HepG2 (cell line): Measurements from ENCODE around the gene ELP2. TPM values are rescaled to one million over a fixed set of nuclear protein-coding genes. Genes with fewer than 3 reads are reported as not detected.

Source experiments
- ARID3A ChIP-seq: IDR thresholded peaks from 2 replicates; pipeline ENCODE4 v1.6.1; 2012; ENCODE audit warnings: low read depth, low read length, improper control_type of control experiment
- BCL3 ChIP-seq: sonication (generic); formaldehyde crosslinking; IDR thresholded peaks from 2 replicates; pipeline ENCODE4 v1.5.1; 2020; ENCODE audit warnings: mild to moderate bottlenecking, missing genetic modification reagents, moderate library complexity
- EED ChIP-seq: sonication (generic); formaldehyde crosslinking; IDR thresholded peaks from 2 replicates; pipeline ENCODE4 v1.5.0; 2020; ENCODE audit warnings: mild to moderate bottlenecking, missing genetic modification reagents
- FOSL1 ChIP-seq: sonication (generic); formaldehyde crosslinking; IDR thresholded peaks from 2 replicates; pipeline ENCODE4 v1.9.0; 2021; ENCODE audit warnings: missing genetic modification reagents, borderline replicate concordance
- FOXA3 ChIP-seq: IDR thresholded peaks from 2 replicates; pipeline ENCODE4 v1.6.1; 2016; ENCODE audit warnings: missing genetic modification reagents, missing compliant biosample characterization
- NR1H2 ChIP-seq: sonication (generic); formaldehyde crosslinking; IDR thresholded peaks from 2 replicates; pipeline ENCODE4 v1.8.1; 2022; ENCODE audit warnings: low read depth, missing genetic modification reagents, borderline replicate concordance
- THAP9 ChIP-seq: sonication (generic); formaldehyde crosslinking; IDR thresholded peaks from 2 replicates; pipeline ENCODE4; 2020; ENCODE audit warnings: missing genetic modification reagents, mild to moderate bottlenecking, borderline replicate concordance
- TRIM24 ChIP-seq: sonication (generic); formaldehyde crosslinking; IDR thresholded peaks from 2 replicates; pipeline ENCODE4 v1.8.0; 2022; ENCODE audit warnings: mild to moderate bottlenecking, missing genetic modification reagents
- ZNF121 ChIP-seq: sonication (generic); formaldehyde crosslinking; IDR thresholded peaks from 2 replicates; pipeline ENCODE4 v1.5.0; 2020; ENCODE audit warnings: mild to moderate bottlenecking, missing genetic modification reagents
- ZNF124 ChIP-seq: sonication (generic); formaldehyde crosslinking; IDR thresholded peaks from 2 replicates; pipeline ENCODE4 v1.4.0; 2020; ENCODE audit warnings: missing genetic modification reagents
- ZNF331 ChIP-seq: sonication (generic); formaldehyde crosslinking; IDR thresholded peaks from 2 replicates; pipeline ENCODE4 v1.4.0; 2020; ENCODE audit warnings: missing genetic modification reagents
- ZNF512B ChIP-seq: sonication (generic); formaldehyde crosslinking; IDR thresholded peaks from 2 replicates; pipeline ENCODE4 v1.5.1; 2020; ENCODE audit warnings: missing genetic modification reagents, mild to moderate bottlenecking, borderline replicate concordance
- ZNF687 ChIP-seq: sonication (generic); formaldehyde crosslinking; IDR thresholded peaks from 2 replicates; pipeline ENCODE4 v1.5.1; 2020; ENCODE audit warnings: mild to moderate bottlenecking, missing genetic modification reagents, moderate library complexity
- ZNF746 ChIP-seq: sonication (generic); formaldehyde crosslinking; IDR thresholded peaks from 2 replicates; pipeline ENCODE4 v1.8.0; 2022; ENCODE audit warnings: mild to moderate bottlenecking, missing genetic modification reagents
- ZNF83 ChIP-seq: sonication (generic); formaldehyde crosslinking; IDR thresholded peaks from 2 replicates; pipeline ENCODE4 v1.4.0; 2020; ENCODE audit warnings: missing genetic modification reagents, mild to moderate bottlenecking, borderline replicate concordance
- polyA plus RNA-seq, 8 experiments: library from polyadenylated mRNA; depleted of rRNA in 3 of 8; stranded (reverse) in 7 of 8; unstranded in 1 of 8; fragments of >200 nt; fragmentation: Illumina TruSeq in 4 of 8; extraction: Trizol in 4 of 8; gene quantifications; 2 replicates each; pipeline versions ENCODE4 v1.2.1 to v1.2.3, GENCODE V29; 2011 to 2016; ENCODE audit warnings: low read depth in 4 of 8, missing spikeins in 1 of 8, mixed read lengths in 1 of 8; ENCODE audit not compliant: insufficient read depth in 1 of 8
- total RNA-seq, 5 experiments: library from RNA; depleted of rRNA; stranded (reverse); fragments of >200 nt; fragmentation: Illumina TruSeq; extraction: Trizol; gene quantifications; 2 replicates each; pipeline ENCODE4 v1.2.3, GENCODE V29; 2016; ENCODE audit warnings: low read depth in 1 of 5

Gene ELP2
- total and polyA plus RNA-seq, 2 of the 13 experiments (the other 11 are each of a cell fraction or from before 2014, with no cell fraction given) = 98.7 to 100 TPM

- TF ChIP-seq FOSL1 (CRISPR knock-in tag) = no peak; the same call in 1 of the 2 replicates
- peak; percentile 64; the same call in 1 of the 2 replicates for TF ChIP-seq ZNF331 (CRISPR knock-in tag)
- no peak for TF ChIP-seq ARID3A
- no peak for TF ChIP-seq TRIM24
- no peak; the same call in 1 of the 2 replicates for TF ChIP-seq NR1H2 (CRISPR knock-in tag)
- TF ChIP-seq ZNF746 (CRISPR knock-in tag) = no peak
- peak; percentile 89 for TF ChIP-seq BCL3
- TF ChIP-seq ZNF512B (CRISPR knock-in tag) = no peak
- TF ChIP-seq THAP9 (CRISPR knock-in tag) = peak; percentile 87
- no peak for TF ChIP-seq ZNF83 (CRISPR knock-in tag)
- TF ChIP-seq FOXA3 (CRISPR knock-in tag) = peak; percentile 58
- no peak for TF ChIP-seq ZNF121 (CRISPR knock-in tag)
- TF ChIP-seq ZNF687 (CRISPR knock-in tag) = peak; percentile 95
- no peak for TF ChIP-seq EED
- TF ChIP-seq ZNF124 (CRISPR knock-in tag) = peak; percentile 58
Measured at GRCh38 chr18:36129300-36130038, at the start of gene ELP2, which contains the start of gene SLC39A6 (continued).
